CD4-positive, alpha-beta T cell treated with Interleukin-6 at 100 ng/mL for 8 hours (primary cell): ENCODE measurements around the gene SLC22A1.
"Not testable (repeated sequence)": the region's sequence is repeated elsewhere in the genome, so short reads cannot be mapped to it uniquely, and the experiment has no call there.

Experiments
- DNase-seq: peaks from one replicate; pipeline ENCODE4 v3.0.0-alpha.2; 2020; ENCODE audit warnings: mixed read lengths, low spot score

SLC22A1 gene

DNA sequence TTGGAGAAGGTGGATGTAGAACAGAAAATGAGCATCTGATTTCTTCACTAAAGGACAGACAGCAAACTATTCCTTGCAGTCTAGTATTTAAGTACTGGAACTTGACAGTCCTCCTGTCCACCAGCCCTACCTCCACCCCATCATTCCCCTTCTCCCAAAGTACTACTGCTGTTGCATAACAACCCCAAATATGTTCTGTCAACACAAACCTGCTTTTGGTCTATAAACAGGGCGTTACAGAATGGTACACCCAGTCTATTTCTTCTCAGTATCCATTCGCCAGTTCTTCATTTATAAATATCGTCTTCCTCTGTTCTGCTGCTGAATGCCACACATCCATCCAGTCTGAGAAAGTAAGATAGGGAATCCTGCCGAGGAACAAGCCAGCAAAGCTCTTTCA lies 27.7 kb upstream of the SLC22A1 start:
- DNase-seq, result no peak

DNA sequence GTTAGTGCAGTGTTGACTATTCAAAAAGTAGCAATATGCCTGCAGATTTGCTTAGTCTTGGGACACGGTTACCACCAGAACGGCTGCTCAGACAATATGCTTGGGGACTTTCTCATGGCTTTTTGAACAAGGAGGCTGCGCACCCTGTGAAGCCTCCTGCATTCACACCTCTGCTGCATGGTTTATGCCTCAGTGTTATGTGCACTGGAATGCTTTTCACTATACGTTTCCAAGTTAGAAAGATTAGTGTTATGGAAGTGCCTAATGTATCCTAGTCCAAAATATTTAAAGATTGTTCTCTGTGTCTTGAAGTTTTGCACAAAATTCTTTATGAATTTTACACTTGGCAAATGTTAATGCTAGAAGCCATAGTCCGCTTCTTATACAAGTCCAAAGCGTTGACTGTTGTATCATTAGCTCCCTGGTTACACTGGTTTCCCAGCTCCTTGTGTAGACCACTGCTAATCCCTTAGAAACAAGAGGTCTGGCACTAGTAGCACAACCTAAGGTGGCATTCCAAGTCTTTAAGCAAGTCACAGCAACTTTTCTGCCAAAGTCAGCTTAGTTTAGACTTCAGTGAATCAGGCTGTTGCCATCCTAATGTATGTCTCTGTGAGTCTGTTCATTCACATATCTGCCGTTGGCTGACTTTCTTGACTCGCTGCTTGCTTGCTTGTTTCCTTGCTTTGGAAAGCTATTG lies 26.3 kb upstream of the SLC22A1 start:
- DNase-seq, result no peak

DNA sequence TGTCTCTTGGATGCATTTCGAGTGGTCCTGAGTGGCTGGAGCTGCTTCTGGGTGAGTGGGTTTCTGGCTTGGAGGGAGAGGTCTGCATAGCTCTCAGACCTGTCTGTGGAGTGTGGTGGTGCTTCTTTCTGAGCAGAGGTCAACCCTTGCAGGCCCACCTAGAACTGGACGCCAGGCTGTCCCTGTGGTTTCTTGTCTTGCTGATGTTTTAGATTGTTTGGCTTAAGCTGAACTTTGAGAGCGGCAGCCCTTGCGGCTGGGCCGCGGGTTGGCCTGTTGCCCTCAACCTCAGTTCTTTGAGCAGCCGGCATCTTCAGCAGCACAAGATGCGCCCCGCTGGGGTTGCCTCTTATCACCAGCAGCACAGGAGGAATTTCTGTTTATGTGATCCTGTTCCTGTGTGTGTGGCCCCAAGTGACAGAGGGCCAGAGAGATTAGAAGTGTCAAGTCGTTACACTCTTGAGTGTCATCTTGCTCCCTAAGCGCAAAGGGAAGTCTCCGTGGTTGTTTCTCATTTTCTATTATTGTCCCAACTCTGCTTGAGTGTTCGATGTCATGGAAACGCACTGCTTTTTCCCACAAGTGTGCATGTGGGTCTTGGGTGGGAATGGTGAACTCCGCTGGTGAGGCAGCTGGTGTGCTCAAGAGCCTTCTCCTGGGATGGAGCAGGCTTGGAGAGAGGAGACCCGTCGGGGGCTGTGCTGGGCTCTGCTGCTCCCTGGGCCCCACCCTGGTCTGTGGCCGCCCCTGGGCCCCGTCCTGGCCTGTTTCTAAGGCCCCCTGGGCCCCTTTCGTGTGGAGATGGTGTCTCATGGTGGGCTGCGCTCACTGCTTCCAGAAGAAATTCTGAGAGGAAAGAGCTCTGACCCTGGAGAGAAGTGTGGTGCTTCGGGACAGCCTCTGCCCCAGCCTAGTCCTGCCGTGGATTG lies 20.1 kb upstream of the SLC22A1 start:
- no peak for DNase-seq

- no peak for DNase-seq
Observed at GRCh38 chr6:160102399-160102798, 19.2 kb upstream of the SLC22A1 start.

DNA sequence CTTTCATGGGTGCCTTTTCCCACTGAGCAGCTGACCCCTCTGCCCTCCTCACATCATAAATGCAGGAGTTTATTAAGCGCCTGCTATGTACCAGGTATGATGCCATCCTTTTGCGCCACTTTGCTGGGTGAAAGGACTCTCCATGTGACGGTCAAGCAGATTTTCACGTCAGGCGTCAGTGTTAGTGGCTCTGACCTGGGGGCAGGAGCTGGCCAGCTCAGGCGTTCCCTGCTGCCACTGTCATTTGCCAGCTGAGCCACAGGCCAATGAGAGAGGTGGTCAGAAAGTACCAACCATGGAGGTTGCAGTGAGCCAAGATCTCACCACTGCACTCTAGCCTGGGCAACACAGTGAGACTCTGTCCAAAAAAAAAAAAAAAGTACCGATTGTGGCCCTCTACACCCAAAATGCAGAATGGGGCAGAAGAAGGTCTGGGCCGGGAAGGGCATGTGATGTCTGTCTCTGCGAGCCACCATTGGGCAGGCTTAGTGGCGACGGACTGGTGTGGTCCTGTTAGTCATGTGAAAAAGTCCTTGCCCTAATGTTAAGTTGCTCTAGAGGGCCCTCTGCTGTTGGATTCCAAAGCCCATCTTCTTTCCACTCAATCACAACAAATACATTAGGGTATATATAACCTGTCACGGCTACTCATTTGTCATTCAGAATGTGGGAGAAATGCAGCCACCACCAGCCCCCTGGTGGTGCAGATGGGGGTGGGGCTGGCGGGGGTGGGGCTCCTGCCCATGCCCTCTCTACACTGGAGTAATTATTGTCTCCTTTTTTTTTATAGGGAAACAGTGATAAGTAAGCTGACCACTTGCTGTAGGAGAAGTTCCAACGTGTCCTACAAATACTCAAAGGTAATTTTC lies 18.4 kb upstream of the SLC22A1 start:
- DNase-seq, result no peak

GRCh38 chr6:160103825-160104100 lies 17.9 kb upstream of the SLC22A1 start:
- no peak for DNase-seq

GRCh38 chr6:160104821-160105517 lies 16.6 kb upstream of the SLC22A1 start:
- no peak for DNase-seq

DNA sequence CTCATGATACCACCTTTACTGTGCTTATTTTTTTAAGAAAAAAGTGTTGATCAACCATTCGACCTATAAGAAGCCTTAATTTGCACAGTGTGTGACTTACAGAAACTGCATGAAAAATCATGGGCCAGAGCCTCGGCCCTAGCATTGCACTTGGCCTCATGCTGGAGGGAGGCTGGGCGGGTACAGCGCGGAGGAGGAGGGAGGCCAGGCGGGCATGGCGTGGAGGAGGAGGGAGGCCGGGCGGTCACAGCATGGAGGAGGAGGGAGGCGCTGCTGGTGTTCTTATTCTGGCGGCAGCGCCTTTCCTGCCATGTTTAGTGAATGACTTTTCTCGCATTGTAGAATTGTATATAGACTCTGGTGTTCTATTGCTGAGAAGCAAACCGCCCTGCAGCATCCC lies 15.6 kb upstream of the SLC22A1 start:
- DNase-seq, result no peak

- no peak for DNase-seq
Observed at GRCh38 chr6:160106701-160107100, 14.9 kb upstream of the SLC22A1 start.

- no peak for DNase-seq
Observed at GRCh38 chr6:160108077-160108476, 13.5 kb upstream of the SLC22A1 start.

GRCh38 chr6:160110586-160111123 lies 11.0 kb upstream of the SLC22A1 start:
- DNase-seq, result no peak

GRCh38 chr6:160111806-160112205 lies 9.8 kb upstream of the SLC22A1 start:
- DNase-seq, result no peak

GRCh38 chr6:160112628-160113299 lies 8.9 kb upstream of the SLC22A1 start:
- no peak for DNase-seq

DNA sequence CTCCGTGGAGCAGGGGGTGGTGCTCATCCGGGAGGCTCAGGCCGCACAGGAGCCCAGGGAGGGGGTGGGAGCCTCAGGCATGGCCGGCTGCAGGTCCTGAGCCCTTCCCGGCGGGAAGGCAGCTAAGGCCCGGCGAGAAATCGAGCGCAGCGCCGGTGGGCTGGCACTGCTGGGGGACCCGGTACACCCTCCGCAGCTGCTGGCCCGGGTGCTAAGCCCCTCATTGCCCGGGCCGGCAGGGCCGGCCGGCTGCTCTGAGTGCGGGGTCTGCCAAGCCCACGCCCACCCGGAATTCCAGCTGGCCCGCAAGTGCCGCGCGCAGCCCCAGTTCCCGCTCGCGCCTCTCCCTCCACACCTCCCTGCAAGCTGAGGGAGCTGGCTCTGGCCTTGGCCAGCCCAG lies 7.1 kb upstream of the SLC22A1 start:
- DNase-seq, result not testable (repeated sequence)

DNA sequence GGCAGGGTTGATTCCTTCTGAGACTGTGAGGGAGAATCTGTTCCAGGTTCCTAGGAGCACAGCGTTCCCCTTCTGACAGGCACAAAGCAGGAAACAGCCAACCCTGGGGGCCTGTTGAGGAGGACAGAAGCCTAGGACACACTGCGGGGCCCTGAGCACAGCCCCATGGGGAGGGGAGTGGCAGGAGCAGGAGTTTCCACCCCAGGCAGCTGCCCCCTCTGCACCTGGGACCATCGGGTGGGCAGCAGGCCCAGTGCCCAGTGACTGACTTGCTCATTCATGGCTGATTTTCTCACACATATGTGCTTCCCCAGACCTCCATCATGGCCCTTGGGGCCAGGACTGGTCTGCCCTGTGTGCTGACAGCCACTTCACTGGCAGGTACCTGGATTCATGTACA lies 6.2 kb upstream of the SLC22A1 start:
- DNase-seq, result no peak

DNA sequence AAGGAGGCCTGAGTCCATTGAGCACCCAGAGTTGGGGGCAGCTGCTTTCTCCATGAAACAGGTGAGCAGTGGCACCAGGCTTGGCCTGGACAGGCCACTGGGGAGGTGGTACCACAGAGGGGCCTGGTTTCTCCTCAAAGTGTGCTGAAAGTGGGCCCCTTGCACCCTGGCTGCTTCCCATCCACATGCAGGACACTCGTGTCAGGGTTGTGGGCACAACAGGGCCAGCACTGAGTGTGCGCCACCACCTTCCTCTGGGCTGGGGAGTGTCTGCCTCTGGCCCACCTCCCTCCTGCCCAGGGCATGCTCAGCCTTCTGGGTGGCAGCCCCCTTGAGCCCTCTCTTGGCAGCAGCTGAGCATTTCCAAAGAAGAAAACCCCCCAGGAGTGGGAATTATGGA lies 5.2 kb upstream of the SLC22A1 start:
- DNase-seq, result no peak

DNA sequence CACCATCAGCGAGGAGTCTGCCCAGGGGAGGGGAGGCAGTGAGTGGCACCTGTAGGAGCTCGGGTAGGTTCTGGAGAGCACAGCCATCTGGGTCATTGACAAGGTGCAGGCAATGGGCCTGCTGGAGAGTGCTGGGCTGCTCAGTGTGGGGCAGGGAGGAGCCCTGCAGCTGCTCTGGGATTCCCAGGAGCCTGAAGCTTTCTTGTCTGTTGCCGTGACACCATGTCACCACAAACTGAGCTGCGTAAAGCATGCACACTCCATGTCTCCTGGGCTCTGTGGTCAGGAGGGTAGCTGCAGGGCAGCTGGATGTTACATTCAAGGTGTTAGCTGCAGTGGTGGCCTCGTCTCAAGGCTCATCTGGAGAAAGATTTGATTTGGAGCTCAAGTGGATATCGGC lies 4.5 kb upstream of the SLC22A1 start:
- DNase-seq, result no peak

- no peak for DNase-seq
Observed at GRCh38 chr6:160118620-160119229, 2.9 kb upstream of the SLC22A1 start.

GRCh38 chr6:160120087-160120486 lies 1.5 kb upstream of the SLC22A1 start:
- DNase-seq, result no peak

GRCh38 chr6:160121981-160122380 lies 366 bp downstream of the SLC22A1 start:
- DNase-seq, result no peak

DNA sequence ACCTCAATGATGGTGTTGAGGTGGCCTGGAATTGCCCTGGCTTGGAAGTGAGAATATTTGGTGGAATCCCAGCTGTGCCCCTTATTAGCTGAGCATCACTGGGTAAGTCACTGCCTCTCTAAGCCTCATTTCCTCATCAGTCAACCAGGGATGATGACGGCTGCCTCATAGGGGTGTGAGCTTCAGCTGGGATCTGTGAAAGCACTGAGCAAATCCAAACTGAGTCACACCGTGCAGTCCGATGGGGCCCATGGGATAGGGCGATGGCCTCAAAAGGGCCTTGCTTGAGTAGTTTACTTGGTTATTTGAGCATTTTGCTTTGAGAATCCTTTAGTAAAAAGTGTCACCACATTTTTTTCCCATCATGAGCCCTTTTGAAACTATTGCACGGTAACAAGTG lies 1.1 kb downstream of the SLC22A1 start:
- no peak for DNase-seq
